Stimulated activated CD4-positive, alpha-beta T cell treated with anti-CD3 and anti-CD28 coated beads, Interleukin-4, amount 100 ng/mL, for 48 hours (primary cell): ENCODE results near the gene CABLES2.
A peak's percentile ranks its signal among the peaks of the same experiment; 100 is the strongest.
"Not testable (repeated sequence)": the region's sequence is repeated elsewhere in the genome, so short reads cannot be mapped to it uniquely, and the experiment has no call there.

Source experiments
- DNase-seq, 2 donors: peaks; one replicate each; pipeline ENCODE4 v3.0.0-alpha.2; 2020; ENCODE audit warnings: low read depth in 2 of 2

The CABLES2 gene

DNA sequence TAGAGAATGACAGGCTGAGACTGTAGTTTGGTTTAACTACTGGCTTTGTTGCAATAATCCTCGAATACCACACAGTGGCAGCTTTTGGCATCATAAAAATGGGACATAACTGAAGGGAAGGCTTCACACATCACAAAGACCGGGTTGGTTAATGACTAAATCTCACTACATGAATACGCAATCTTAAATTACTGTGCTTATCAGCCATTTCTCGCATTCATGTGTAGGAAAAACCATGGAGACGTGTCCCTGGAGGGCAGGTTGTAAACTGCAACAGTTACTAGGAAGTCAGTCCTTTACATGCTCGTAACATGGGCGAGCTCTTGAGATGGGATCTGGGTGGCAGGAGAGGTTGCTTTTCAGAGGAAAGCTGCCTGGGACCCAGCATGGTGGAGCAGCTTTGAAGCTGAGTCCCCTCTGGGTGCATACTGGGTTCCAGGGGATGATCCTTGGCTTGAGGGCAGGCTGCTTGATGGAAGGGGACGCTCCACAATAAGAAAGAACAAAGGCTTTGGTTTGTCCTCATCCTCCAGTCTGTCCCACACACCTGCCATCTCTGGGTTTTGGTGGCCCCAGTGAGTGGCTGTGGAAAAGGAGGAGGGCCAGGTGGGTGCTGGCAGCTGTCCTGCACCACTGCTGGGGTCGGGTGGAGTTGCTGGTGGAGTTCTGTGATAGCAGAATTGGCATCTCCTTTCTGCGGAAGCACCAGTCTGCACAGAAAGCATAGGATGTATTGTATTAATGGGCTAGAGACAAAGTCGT is 18.1 kb downstream of the CABLES2 start:
- DNase-seq, result no peak

DNA sequence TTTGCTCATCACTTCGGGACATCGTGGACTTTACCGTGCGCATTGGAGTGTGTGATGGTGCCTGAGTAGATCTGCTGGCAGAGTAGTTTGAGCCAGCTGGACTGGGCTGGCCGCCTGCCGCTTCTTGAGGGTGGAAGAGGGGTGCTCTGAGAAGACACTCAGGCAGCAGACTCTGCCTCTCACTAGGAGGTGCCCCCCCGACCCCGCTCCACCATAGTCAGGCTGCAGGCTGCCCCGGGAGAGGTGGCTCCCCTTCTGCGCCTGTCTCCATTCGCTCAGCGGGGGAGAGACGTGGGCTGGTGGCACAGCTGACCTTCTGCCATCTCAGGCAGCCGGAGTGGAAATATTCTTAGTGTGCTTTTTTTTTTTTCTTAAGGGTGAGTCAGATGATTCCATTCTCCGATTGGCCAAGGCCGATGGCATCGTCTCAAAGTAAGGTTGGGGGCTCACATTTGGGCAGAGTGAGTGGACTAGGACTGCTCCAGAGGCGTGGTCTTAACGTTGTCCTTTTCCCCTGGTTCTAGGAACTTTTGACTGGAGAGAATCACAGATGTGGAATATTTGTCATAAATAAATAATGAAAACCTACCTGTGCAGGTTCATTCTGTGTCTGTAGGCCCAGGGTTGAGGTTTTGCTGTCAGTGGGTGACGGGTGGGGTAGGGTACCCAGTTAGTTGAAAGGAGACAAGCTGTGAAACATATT is 19.0 kb downstream of the CABLES2 start:
- DNase-seq, result no peak

DNA sequence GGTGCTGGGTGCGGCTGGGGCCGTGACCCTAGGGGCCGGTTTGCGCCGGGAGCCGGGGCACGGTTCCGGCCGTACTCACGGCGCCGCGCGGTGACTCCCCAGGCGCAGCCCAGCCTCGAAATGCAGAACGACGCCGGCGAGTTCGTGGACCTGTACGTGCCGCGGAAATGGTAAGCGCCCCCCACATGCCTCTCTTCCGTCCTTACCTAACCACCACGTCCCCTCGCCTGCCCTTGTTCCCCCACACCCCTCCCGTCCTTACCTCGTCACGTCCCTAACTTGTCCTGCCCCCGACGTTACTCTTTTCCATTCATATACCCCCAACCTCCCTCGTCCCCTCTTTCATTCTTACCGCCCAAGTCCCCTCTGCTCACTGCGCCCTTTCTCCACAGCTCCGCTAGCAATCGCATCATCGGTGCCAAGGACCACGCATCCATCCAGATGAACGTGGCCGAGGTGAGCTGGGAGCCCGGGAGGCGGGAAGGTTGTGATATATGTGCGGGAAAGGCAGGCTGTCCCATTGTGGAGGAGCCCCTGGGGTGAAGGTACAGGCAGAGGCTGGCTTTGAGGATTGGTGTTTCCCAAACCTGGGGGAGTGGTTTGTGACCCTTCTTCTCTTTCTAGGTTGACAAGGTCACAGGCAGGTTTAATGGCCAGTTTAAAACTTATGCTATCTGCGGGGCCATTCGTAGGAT is 19.7 kb downstream of the CABLES2 start:
- no peak for DNase-seq

DNA sequence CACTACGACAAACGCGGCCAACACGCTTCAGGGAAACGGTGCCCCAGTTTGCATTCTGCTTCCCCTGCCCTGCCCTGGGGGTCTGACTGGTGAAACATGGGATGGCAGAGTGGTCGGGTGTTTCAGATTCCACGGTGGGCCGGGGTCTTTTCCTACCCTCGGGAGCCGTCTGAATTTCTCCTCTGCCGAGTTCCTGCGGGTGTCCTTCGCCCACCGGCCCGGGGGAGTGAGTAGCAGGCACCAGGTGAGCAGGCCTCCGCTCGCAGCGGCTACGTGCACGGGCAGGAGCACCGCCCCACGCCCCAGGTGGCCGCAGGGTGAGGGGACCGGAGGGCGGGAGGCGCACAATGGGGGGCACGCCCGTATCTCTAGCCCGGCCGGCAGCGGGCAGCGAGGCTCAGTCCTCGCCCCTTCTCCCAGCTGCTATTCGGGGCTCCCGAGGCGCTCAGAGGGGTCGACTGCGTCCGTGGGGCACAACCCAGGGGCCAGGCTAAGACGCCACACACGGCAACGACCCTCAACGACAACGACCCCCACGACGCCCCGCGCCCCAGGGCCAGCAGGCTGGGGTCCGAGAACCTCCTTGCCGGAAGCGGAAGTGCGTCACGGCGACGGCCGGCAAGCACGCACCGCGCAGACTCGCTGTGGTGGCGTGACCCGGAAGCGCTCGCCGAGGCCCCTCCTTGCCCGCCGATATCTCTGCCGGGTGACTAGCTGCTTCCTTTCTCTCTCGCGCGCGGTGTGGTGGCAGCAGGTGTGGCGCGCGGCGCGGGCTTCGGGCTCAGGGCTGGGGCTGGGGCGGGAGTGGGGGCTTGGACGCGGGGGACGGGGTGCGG is 20.5 kb downstream of the CABLES2 start, which contains the start of gene RPS21:
Gene RPS21, plus strand, starts transcription at position 721 of the 836 bp plus-strand sequence. CDS start 236 bp downstream, outside the sequence.
- DNase-seq, result peak; percentile 83 to 92

DNA sequence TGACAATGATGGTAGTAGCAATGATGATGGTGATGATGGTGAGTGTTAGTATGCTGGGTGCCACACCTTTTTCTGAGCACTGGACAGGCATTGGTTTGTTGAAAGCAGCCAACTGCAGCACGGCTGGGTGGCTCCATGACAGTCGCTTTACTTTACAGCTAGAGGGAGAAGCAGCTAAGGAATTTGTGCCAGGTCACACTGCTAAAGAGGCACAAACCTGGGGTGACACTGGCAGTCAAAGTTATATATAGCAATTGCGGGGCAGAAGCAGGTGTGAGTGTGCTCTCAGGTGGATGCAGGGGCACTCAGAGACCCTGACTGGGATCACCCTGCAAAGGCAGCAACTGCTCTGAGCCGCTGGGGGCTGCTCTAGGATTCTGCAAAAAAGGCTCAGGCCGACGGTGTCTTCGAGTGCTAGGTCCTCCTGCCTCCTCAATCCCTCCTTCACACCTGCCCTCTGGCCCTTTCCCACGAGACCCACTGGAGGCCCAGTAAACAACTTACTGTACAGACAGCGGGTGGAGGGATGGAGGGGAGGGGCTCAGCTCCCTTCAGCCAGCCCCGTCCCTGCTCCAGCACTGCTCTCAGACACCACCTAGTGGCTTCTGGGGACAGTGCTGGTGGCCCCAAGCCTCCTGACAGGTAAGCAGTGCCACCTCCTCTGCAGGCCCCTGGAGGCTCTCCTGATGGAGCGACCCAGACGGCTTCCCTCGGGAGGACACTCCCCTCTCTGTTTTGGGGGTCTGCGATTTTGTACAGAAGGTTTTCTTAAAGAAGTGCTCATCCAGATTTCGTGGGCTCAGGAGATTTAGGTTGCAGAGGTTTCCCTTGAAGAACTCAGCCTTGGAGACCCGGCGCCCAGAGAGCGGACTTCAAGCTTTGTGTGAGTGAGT is 24.5 kb downstream of the CABLES2 start:
- DNase-seq, result peak; percentile 71 to 72

DNA sequence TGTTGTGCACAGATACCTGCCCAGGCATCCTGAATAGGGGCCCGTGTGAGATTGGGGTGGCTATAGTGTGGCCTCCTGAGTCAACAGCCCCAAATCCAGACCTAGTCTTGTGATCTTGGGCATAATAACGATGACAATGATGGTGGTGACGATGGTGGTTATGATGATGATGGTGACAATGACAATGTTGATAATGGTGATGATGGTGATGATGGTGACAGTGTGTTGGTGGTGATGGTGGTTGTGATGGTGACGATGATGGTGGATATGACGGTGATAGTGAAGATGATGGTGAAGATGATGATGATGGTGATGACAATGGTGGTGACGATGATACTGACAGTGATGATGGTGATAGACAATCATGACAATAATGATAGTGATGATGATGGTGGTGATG is 25.2 kb downstream of the CABLES2 start:
- no peak for DNase-seq

DNA sequence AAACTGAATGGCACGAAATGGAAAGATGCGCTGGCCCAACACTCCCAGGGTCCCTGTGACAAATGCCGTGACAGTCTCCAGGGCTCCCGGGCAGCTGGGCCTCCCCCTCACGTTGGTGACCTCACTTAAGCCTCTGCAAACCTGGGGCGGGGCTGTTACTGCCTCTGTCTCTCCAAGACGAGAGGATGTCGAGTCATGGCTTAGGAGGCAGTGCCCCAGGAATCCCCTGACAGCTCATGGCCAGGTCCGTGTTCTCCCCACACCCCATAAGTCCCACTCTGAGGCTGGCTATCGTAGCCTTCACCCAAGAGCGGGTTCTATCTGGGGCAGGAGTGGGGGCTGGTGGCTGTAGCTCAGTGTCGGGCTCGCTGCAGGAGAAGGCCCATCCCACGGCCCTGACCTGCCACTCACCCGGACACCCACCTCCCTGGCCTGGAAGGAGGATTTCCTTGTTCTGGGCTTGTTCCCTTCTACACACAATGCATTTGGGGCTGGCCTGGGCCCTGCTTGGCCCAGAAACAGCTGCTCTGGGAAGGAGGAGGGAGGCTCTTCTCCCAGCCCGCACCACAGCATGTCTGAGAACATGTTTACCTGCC is 25.8 kb downstream of the CABLES2 start:
- no peak for DNase-seq

DNA sequence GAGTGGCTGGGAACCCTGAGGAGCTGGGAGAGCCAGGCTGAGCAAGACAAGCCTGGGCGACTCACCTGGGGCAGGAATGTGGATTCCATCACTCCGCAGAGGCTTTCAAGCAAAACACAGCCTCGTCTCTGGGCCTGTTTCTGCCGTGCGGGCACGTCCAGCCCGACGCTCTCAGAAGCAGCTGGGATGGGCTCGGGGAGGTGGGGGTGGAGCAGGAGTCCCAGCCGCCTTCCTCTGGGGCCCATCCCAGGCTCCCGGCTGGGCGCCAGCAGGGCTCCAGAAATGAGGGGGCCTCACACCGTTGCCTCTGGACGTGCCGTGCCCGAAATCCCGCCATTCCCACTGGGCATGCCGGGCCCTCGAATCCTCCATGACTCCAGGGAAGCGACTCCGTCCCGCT is 28.9 kb downstream of the CABLES2 start:
- no peak for DNase-seq

DNA sequence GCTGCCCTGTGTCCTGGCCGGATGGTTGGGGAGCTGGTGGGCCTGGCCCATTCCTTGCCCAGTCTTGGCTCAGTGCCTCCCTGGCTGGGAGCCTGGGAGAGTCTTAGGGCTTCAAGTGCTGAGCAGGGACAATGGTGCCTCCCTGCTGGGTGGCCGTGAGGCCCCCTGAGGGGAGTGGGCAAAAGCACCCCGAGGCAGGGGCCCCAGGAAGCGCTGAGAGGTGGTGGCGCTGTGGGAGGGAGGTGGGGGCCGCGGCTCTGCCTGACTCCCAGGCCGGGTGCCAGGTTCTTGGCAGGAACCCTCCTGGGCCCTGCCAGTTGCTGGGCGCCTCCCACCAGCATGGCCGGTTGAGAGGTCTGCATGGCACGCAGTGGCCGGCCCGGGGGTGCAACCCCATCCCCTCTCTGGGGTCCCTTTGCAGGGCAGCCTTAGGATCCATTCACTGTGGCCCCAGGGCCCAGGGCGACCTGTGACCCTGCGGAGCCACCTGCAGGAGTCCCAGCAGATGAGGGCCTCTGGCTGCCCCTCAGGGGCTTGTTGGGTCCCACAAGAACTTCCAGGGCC is 29.4 kb downstream of the CABLES2 start:
- DNase-seq, result no peak

DNA sequence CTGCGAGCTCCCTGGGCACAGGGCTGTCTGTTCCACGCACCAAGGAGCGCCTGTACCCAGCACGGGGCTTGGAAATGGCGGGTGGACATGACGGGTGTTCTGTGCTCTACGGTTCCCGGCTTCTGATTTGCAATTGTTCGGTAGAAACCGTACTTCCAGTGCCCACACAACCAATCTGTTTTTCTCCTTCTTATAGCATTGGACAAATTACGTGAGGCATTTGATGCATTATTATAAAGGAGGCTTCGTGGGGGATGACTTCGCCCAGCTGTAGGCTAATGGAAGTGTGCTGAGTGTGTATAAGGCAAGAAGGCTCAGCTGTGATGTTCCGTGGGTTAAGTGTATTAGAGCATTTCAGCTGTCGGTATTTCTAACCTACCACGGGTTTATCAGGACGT is 30.0 kb downstream of the CABLES2 start:
- no peak for DNase-seq

DNA sequence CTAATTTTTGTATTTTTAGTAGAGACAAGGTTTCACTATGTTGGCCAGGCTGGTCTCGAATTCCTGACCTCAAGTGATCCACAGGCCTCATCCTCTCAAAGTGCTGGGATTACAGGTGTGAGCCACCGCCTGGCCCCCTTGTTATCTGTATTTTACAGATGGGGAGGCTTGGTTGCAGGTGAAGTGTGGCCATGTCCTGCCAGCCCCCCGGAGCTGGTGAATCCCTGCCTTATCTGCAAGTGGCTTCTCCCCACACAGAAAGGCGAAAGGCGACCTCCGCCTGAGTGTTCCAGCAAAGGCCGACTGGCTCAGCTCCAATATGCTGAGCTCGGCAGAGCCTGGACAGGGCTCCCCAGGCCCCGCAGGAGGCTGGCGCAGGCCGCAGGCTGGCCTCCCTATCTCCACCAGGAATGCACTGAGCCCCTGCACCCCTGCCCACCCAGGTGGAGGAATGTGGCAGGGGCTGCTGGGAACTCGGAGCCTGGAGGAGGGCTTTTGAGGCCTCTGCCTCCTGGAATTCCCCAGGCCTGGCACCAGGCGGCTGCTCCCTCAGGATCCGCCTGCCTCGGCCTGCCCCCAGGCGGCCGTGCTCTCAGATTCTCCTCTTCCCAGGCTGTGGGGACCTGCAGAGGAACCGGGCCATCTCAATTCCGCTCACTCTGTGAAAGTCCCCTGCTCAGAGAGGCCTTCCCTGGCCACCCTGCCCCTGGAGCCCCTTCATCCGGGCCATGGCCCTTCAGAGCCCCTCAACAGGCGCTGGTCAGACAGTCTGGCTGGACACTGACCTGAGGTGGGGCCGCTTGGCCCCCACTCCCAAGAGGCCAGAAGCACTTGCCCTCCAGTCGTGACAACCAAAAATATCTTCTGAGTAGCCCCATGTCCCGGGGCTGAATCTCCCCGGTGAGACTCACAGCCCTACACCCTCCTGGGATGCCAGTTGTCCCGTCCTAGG is 30.7 kb downstream of the CABLES2 start:
- DNase-seq, result no peak

DNA sequence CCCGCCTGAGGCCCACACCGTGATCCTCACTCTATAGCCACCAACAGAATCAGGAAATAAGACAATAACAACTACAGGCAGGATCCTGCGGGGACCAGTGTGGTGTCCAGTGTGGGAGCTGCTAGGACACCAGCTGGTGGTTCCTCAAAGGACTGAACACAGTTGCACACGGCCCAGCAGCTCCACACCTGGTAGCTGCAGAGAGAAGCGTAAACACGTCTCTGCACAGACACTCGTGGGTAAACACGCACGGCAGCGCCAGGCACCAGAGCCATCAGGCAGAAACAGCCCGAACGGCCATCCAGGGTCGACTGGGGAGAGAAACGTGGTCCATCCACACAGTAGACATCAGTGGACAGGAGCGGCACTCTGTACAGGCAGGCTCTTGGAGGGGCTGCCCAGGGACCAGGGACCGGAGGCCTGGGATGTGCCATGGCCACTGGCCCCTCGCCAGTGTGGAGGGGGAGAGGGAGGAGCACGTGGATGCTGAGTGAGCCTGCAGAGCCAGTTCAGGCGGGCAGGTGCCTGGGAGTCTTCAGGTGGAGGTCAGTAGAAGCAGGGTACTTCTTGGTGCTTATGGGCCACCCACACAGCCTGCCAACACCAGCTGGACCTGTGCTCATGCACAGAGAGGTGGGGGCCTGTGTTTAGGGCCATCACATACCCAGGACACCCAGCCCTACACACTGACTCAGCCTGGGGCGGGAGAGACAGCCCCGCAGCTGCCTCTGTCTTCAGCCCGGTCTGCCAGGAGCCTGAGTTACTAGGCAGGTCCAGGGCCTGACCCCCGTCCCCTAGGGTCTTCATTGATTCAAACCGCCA is 32.5 kb downstream of the CABLES2 start:
- DNase-seq, result no peak

DNA sequence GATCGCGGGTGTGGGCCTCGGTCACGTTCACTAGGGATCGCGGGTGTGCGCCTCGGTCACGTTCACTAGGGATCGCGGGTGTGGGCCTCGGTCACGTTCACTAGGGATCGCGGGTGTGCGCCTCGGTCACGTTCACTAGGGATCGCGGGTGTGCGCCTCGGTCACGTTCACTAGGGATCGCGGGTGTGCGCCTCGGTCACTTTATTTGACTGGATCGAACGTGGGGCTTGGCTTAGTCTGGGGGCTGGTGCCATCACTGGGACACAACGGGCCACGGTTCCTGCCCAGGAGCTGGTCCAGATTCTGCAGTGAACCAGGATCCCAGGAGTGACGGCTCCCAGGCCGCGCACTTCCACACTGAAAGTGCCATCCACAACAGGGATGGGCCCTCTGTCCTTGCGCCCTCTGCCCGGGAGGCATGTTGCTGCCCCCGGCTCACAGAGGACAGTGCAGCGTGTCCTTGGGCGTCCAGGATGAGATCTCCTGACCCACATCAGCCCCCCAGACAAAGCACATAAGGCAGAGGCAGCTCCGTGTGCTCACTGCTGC is 33.4 kb downstream of the CABLES2 start:
- not testable (repeated sequence) for DNase-seq

DNA sequence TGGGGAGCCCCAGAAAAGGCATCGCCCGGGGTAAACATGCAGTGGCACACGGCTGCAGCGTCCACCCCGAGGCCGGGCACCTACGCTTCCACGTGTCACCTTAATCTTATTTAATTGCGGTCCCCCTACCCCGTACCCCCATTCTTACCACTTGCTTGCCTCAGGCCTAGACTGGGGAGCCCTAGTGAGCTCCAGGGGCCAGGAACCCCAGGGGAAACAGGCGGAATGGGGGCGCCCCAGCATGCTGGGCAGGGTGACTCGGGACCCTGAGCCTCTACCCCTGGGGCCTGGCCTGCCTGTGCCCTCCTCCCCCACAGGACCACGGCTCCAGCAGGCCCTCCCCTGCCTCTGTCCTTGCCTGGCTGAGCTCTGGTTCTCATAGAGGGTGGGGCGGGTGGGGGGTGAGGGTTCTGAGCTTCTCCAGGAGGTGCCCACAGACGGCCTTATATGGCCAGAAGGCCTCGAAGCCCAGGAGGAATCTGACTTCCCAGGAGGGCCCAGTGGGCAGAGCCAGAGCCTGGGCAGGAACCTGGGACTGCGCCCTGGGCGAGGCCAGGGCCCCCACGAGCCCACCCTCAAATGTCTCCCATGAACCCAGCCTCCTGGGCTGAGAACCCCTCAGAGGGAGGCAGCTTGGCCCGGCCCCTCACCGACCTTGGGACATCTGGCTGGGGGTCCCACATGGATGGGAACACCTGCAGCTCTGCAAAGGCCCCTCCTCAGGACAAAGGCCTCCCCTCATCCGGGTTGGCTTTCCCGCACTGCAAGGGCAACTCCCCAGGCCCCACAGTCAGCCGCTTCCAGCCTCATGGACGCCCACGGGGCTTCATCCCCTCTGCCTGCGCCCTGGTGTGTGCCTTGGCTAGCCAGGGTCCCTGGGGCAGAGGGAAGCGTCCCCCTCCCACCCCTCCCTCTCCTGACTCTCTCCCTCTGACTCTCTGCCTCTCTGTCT is 34.8 kb downstream of the CABLES2 start:
- DNase-seq, result no peak

DNA sequence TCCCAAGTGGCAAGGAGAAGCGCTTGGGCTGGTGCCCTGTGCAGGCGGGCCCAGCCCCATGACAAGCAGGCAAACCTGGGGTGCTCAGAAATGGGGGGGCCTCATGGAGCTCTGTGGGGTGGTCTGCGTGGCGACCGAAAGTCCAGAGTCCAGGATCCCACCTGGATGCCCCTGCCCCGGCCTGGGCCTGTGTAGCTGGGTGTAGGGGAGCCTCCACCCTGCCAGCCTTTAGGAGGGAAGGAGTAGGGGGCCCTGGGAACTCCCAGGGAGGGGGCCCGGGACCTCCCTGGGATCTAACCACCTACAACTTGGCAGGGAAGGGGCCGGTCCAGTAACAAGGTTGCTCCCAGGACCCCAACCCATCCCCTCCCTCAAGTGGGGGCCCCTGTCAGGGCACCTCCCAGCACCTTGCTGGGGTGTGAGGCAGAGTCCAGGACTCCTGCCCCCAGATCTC is 35.5 kb downstream of the CABLES2 start:
- DNase-seq, result no peak

DNA sequence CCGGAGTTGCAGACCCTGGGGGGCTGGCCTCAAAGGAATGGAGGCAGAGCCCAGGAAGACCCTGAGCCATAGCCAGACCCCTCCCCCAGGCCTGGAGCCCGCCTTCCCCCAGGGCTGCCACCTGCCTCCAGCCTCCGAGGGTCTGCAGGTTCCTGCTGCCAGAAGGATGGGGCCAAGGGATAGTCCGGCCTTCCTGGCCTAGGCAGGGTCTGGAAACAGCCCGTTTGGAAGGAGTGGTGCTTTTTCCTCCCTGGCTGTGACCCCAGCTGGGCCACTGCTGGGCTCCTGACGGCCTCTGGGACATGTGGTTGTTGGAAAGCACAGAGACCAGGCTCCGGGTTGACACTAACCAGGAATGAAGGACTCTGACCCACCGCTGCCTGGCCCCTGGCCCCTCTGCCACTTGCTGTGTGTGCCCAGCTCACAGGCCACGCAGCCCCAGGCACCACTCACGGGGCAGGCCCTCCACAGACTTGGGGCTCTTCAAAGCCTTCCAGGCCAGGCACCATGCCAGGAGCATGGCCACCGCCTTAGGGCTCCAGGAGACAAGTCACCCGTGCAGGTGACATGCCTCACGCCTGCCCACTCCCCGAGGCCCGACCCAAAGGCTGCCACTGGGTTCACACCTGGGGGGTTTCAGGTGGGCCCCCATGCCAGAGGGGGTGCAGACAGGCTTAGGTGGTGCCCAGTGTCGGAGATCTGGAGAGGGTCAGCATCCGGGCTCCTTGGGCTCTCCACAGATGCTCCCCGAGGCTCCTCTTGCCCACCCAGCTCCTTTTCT is 36.1 kb downstream of the CABLES2 start:
- DNase-seq, result no peak
